ENCODE results near the gene TRERF1. TPM values are rescaled to one million over a fixed set of nuclear protein-coding genes. Genes with fewer than 3 reads are reported as not detected.

The TRERF1 gene
- total RNA-seq, 1 donor from 2014 or later: 8.3 TPM

DNA sequence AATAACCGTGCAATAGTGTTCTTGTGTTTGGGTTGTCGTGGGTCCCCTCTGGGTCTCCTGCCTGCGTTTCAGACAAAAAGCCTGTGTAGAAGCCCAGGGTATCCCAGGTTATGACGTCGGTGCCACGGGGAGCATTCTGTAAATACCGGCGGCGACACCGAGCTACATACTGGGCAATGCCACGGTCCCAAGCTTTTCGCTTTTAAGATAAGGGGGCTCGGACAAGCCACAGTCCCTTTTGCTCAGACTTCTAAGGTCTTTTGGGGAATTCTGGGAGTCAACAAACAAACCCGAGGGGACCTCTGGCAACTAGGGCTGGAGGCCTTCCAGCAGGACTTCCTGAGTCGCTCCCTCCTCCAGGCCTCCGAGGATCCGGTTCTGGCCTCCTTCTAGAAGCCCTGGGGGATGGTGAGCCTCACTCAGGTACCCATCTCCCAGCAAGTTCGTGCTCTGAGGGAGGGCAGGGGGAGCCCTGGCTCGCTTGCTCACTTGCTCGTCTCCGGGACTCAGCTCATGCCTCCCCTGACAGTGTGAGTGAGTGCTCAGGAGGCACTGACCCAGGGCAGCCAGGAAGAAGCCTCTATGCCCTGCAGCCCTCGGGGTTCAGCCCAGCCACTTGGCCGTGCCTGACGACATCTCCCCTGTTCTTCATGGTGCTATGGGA lies 171.6 kb downstream of the TRERF1 start:
- H3K4me2 ChIP-seq: no peak overlapping the region
- Mint-ChIP-seq H3K27ac (no peak overlapping the region), H3K4me3 (no peak overlapping the region), H3K27me3 (ENCODE audit: insufficient read depth, low read depth) (peaks cover 5% of the 10 kb centered on the region), H3K9me3 (no peaks in the 10 kb centered on the region), H3K36me3 (peaks cover 1% of the 10 kb centered on the region), H3K4me1 (peaks cover 14% of the 10 kb centered on the region)
- no peak overlapping the region for H2AFZ ChIP-seq (replicated peaks)
- H3K4me3 ChIP-seq: no peak overlapping the region
- no peaks in the 10 kb centered on the region for H3K4me1 ChIP-seq
- DNase-seq (ENCODE audit: low spot score): no peak
- no peaks in the 10 kb centered on the region for H3K79me2 ChIP-seq (ENCODE audit: low read depth)
- no peak overlapping the region for H3K9ac ChIP-seq
- H3F3A ChIP-seq (ENCODE audit: low read depth): no peaks in the 10 kb centered on the region
- H3K9me3 ChIP-seq (ENCODE audit: low read depth): no peaks in the 10 kb centered on the region
- H3K27me3 ChIP-seq: no peaks in the 10 kb centered on the region
- no peak overlapping the region for H3K27ac ChIP-seq
- H3K36me3 ChIP-seq: no peaks in the 10 kb centered on the region
- TF ChIP-seq, protein P1, sequence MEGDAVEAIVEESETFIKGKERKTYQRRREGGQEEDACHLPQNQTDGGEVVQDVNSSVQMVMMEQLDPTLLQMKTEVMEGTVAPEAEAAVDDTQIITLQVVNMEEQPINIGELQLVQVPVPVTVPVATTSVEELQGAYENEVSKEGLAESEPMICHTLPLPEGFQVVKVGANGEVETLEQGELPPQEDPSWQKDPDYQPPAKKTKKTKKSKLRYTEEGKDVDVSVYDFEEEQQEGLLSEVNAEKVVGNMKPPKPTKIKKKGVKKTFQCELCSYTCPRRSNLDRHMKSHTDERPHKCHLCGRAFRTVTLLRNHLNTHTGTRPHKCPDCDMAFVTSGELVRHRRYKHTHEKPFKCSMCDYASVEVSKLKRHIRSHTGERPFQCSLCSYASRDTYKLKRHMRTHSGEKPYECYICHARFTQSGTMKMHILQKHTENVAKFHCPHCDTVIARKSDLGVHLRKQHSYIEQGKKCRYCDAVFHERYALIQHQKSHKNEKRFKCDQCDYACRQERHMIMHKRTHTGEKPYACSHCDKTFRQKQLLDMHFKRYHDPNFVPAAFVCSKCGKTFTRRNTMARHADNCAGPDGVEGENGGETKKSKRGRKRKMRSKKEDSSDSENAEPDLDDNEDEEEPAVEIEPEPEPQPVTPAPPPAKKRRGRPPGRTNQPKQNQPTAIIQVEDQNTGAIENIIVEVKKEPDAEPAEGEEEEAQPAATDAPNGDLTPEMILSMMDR (IDR thresholded peaks at IDR 0.05): no peak
- TF ChIP-seq EZH2phosphoT487 (IDR thresholded peaks at IDR 0.05): no peak
- TF ChIP-seq EZH2 (IDR thresholded peaks at IDR 0.05): no peak
- H4K20me1 ChIP-seq (ENCODE audit: low read depth): peaks cover 8% of the 10 kb centered on the region

DNA sequence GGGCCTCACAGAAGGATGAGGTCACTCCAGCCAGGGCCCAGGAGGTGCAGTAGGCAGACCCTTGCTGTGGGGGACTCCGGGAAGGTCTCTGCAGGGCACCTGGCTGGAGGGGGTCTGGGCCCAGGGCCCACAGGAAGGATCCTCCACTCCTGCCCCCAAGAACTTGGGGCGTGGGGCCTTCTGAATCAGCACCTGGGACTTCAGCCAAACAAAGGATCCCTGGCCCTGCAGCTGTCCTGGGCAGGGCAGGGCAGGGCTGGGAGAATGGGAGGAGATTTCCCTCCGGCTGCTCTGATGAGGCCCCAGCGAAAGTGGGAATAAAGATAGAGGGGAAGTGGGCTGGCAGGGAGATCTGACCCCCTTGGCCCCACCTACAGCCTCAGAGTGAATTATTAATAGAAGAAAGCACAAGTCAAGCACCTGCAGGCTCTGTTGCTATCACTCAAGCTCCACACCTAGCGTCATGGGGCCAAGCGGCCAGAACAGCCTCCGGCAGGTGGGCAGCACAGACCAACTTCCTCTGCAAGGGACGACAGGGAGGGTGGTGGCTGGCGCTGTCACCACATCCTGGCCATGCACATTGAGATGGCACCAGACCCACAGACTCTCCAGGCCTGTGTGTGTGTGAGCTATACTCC lies 172.5 kb downstream of the TRERF1 start:
- TF ChIP-seq, protein P1 (IDR thresholded peaks at IDR 0.05): no peak
- TF ChIP-seq EZH2phosphoT487 (IDR thresholded peaks at IDR 0.05) (no peak), EZH2 (IDR thresholded peaks at IDR 0.05) (no peak)
- no peak overlapping the region for H3K4me3 Mint-ChIP-seq
- Histone ChIP-seq H3K9ac (no peak overlapping the region), H3K4me2 (no peak overlapping the region), H3K9me3 (ENCODE audit: low read depth) (no peaks in the 10 kb centered on the region), H3K36me3 (no peaks in the 10 kb centered on the region), H3K4me1 (no peaks in the 10 kb centered on the region), H3K27ac (no peak overlapping the region), H3K79me2 (ENCODE audit: low read depth) (no peaks in the 10 kb centered on the region), H3F3A (ENCODE audit: low read depth) (no peaks in the 10 kb centered on the region), H2AFZ (replicated peaks) (no peak overlapping the region), H3K4me3 (no peak overlapping the region), H3K27me3 (no peaks in the 10 kb centered on the region), H4K20me1 (ENCODE audit: low read depth) (peaks cover 8% of the 10 kb centered on the region)
- no peaks in the 10 kb centered on the region for H3K9me3 Mint-ChIP-seq
- H3K27me3 Mint-ChIP-seq (ENCODE audit: insufficient read depth, low read depth): peaks cover 5% of the 10 kb centered on the region
- peaks cover 14% of the 10 kb centered on the region for H3K4me1 Mint-ChIP-seq
- peak overlapping the region; percentile 46 for H3K27ac Mint-ChIP-seq
- peaks cover 1% of the 10 kb centered on the region for H3K36me3 Mint-ChIP-seq
- DNase-seq (ENCODE audit: low spot score): no peak

- no peaks in the 10 kb centered on the region for H3K9me3 ChIP-seq (ENCODE audit: low read depth)
- H3F3A ChIP-seq (ENCODE audit: low read depth): no peaks in the 10 kb centered on the region
- Mint-ChIP-seq H3K27ac (no peak overlapping the region), H3K27me3 (ENCODE audit: insufficient read depth, low read depth) (peaks cover 5% of the 10 kb centered on the region), H3K4me1 (peaks cover 14% of the 10 kb centered on the region), H3K9me3 (no peaks in the 10 kb centered on the region), H3K36me3 (peaks cover 2% of the 10 kb centered on the region), H3K4me3 (no peak overlapping the region)
- no peak for DNase-seq (ENCODE audit: low spot score)
- no peak overlapping the region for H3K4me3 ChIP-seq
- H3K9ac ChIP-seq: no peak overlapping the region
- no peaks in the 10 kb centered on the region for H3K4me1 ChIP-seq
- H2AFZ ChIP-seq (replicated peaks): no peak overlapping the region
- no peaks in the 10 kb centered on the region for H3K79me2 ChIP-seq (ENCODE audit: low read depth)
- no peaks in the 10 kb centered on the region for H3K36me3 ChIP-seq
- no peak overlapping the region for H3K27ac ChIP-seq
- H4K20me1 ChIP-seq (ENCODE audit: low read depth): peaks cover 8% of the 10 kb centered on the region
- no peak overlapping the region for H3K4me2 ChIP-seq
- TF ChIP-seq EZH2phosphoT487 (IDR thresholded peaks at IDR 0.05): no peak
- TF ChIP-seq, protein P1 (IDR thresholded peaks at IDR 0.05): no peak
- TF ChIP-seq EZH2 (IDR thresholded peaks at IDR 0.05): no peak
- H3K27me3 ChIP-seq: no peaks in the 10 kb centered on the region
Measured at GRCh38 chr6:42278131-42278853, 173.4 kb downstream of the TRERF1 start.
